ENCODE measurements around the gene TNRC6B.

DNA sequence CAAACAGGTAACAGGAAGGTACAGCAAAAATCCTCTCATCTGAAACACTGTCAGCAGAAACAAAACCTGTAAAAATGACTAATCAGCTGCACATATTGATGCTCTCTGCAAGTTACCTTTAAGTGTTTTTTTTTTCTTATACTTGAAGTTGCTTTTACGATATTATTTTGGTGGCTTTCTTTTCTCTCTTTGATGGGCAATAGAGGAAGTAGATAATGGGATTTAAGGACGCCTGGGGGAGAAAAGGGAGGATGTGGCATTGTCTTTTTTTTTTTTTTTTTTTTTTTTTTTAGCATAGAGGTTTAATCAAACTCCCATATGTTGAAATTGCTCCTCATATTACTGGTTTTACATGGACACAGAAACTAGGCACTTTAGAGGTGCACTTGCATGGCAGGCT, 157.2 kb downstream of the TNRC6B start:
- TF ChIP-seq, protein P1, sequence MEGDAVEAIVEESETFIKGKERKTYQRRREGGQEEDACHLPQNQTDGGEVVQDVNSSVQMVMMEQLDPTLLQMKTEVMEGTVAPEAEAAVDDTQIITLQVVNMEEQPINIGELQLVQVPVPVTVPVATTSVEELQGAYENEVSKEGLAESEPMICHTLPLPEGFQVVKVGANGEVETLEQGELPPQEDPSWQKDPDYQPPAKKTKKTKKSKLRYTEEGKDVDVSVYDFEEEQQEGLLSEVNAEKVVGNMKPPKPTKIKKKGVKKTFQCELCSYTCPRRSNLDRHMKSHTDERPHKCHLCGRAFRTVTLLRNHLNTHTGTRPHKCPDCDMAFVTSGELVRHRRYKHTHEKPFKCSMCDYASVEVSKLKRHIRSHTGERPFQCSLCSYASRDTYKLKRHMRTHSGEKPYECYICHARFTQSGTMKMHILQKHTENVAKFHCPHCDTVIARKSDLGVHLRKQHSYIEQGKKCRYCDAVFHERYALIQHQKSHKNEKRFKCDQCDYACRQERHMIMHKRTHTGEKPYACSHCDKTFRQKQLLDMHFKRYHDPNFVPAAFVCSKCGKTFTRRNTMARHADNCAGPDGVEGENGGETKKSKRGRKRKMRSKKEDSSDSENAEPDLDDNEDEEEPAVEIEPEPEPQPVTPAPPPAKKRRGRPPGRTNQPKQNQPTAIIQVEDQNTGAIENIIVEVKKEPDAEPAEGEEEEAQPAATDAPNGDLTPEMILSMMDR (IDR thresholded peaks at IDR 0.05; ENCODE audit: low read depth, low read length), result no peak
- no peak for TF ChIP-seq EZH2phosphoT487 (IDR thresholded peaks at IDR 0.05; ENCODE audit: low read depth)
